ENCODE results near the gene SEMA3F.

SEMA3F gene

DNA sequence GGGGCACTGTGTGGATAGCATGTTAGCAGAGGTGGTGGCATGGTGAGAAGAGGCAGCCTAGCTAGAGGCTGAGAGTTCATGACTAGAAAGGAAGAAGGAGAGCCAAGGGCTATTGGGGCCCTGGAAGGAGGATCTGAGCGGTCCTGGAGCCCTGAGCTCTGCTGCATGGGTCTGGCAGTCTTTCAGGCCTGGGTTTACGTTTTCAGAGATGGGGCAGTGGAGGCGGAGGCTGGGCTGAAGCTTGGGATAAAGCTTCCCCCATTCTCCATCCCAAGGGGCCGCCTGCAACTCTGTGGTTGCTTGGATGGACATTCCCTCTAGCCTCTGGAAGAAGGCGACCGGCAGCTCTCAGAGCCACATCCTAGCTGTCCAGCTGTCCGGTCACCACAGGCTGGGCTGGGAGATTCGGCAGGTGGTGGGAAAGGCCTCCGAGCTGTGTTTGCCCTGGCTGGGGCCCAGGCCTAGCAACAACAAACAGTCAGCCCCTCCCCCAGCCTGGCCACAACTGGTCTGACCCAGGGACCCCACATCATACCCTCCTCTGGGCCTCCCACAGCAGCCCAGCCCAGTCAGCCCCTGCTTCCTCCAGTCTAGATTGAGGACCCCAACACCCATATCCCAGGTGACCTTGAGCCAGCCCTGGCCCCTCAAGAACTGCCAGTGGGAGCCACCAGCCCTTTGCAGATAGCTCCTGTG lies 48.1 kb downstream of the SEMA3F start:
- Histone ChIP-seq H3K9ac (ENCODE audit: low read length) (no peak overlapping the region), H2AFZ (ENCODE audit: low read depth, low read length, severe bottlenecking) (no peak overlapping the region), H3K4me3 (ENCODE audit: insufficient read depth, low read length, poor library complexity, severe bottlenecking) (no peak overlapping the region), H4K20me1 (ENCODE audit: low read depth, low read length) (no peaks in the 10 kb centered on the region), H3F3A (ENCODE audit: insufficient read depth) (no peaks in the 10 kb centered on the region), H3K9me3 (ENCODE audit: insufficient read depth, low read length) (no peaks in the 10 kb centered on the region), H3K4me2 (ENCODE audit: low read depth, low read length, poor library complexity, severe bottlenecking) (no peak overlapping the region), H3K79me2 (ENCODE audit: insufficient read depth, low read length) (no peaks in the 10 kb centered on the region), H3K36me3 (ENCODE audit: low read length) (no peaks in the 10 kb centered on the region), H3K9me2 (replicated peaks; ENCODE audit: insufficient read depth, low read length) (no peaks in the 10 kb centered on the region), H3K27me3 (ENCODE audit: low read length) (no peaks in the 10 kb centered on the region), H3K27ac (ENCODE audit: low read depth, low read length) (no peak overlapping the region)
- TF ChIP-seq EZH2phosphoT487 (conservative IDR thresholded peaks at IDR 0.05; ENCODE audit: low read length): no peak
- TF ChIP-seq, protein P1, sequence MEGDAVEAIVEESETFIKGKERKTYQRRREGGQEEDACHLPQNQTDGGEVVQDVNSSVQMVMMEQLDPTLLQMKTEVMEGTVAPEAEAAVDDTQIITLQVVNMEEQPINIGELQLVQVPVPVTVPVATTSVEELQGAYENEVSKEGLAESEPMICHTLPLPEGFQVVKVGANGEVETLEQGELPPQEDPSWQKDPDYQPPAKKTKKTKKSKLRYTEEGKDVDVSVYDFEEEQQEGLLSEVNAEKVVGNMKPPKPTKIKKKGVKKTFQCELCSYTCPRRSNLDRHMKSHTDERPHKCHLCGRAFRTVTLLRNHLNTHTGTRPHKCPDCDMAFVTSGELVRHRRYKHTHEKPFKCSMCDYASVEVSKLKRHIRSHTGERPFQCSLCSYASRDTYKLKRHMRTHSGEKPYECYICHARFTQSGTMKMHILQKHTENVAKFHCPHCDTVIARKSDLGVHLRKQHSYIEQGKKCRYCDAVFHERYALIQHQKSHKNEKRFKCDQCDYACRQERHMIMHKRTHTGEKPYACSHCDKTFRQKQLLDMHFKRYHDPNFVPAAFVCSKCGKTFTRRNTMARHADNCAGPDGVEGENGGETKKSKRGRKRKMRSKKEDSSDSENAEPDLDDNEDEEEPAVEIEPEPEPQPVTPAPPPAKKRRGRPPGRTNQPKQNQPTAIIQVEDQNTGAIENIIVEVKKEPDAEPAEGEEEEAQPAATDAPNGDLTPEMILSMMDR (IDR thresholded peaks at IDR 0.05; ENCODE audit: insufficient read depth, low read length, poor library complexity, severe bottlenecking): no peak

- Histone ChIP-seq H3K9ac (ENCODE audit: low read length) (no peak overlapping the region), H3K4me3 (ENCODE audit: insufficient read depth, low read length, poor library complexity, severe bottlenecking) (no peak overlapping the region), H3K27ac (ENCODE audit: low read depth, low read length) (no peak overlapping the region), H3K9me2 (replicated peaks; ENCODE audit: insufficient read depth, low read length) (no peaks in the 10 kb centered on the region), H2AFZ (ENCODE audit: low read depth, low read length, severe bottlenecking) (no peak overlapping the region), H3K36me3 (ENCODE audit: low read length) (no peaks in the 10 kb centered on the region), H3K4me2 (ENCODE audit: low read depth, low read length, poor library complexity, severe bottlenecking) (no peak overlapping the region), H3F3A (ENCODE audit: insufficient read depth) (no peaks in the 10 kb centered on the region), H3K9me3 (ENCODE audit: insufficient read depth, low read length) (no peaks in the 10 kb centered on the region), H4K20me1 (ENCODE audit: low read depth, low read length) (no peaks in the 10 kb centered on the region), H3K27me3 (ENCODE audit: low read length) (no peaks in the 10 kb centered on the region), H3K79me2 (ENCODE audit: insufficient read depth, low read length) (no peaks in the 10 kb centered on the region)
- TF ChIP-seq EZH2phosphoT487 (conservative IDR thresholded peaks at IDR 0.05; ENCODE audit: low read length): no peak
- TF ChIP-seq, protein P1 (IDR thresholded peaks at IDR 0.05; ENCODE audit: insufficient read depth, low read length, poor library complexity, severe bottlenecking): no peak
These were observed 49.0 kb downstream of the SEMA3F start for GRCh38 chr3:50203809-50204803.

DNA sequence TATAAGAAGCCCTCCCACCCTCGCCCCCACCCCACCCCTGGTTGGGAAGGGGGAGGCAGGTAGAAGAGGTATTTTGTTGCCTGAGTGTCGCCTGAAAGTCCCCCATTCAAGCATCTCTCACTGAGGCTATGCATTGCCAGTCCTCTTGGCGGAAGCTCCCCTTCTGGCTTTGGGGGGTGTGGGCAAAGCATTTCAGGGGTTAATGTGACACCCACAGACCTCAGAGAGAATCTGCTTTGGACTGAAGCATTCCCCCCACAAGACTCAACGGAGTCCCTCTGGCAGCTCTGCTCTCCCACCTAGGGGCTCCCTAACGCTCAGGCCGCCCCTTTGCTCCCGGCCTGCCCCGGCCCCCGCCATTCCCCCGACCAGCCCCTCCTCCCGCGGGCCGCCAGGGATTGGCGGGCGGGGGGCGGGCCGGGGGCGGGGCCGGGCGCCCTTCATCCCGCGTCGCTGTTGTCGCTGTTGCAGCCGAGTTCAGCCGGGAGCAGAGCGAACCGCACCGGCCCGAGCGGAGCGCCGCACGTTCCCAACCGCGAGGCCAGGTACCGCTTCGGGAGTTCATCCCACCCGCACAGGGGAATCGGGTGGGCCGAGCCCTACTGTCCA lies 49.8 kb downstream of the SEMA3F start, which contains the start of gene SLC38A3:
Gene SLC38A3 (plus strand): TSS at position 468 of the 609 bp plus-strand sequence. CDS start 8,929 bp downstream, outside the sequence.
- no peak within 1 kb of the TSS for H3K27ac ChIP-seq (ENCODE audit: low read depth, low read length)
- H3K4me3 ChIP-seq (ENCODE audit: insufficient read depth, low read length, poor library complexity, severe bottlenecking): no peak within 1 kb of the TSS
- no peaks in the 10 kb centered on the region for H3K9me3 ChIP-seq (ENCODE audit: insufficient read depth, low read length)
- H3F3A ChIP-seq (ENCODE audit: insufficient read depth): no peaks in the 10 kb centered on the region
- no peaks in the 10 kb centered on the region for H3K27me3 ChIP-seq (ENCODE audit: low read length)
- no peaks in the 10 kb centered on the region for H3K79me2 ChIP-seq (ENCODE audit: insufficient read depth, low read length)
- TF ChIP-seq, protein P1 (IDR thresholded peaks at IDR 0.05; ENCODE audit: insufficient read depth, low read length, poor library complexity, severe bottlenecking): no peak
- H3K36me3 ChIP-seq (ENCODE audit: low read length): no peaks in the 10 kb centered on the region
- H3K4me2 ChIP-seq (ENCODE audit: low read depth, low read length, poor library complexity, severe bottlenecking): no peak within 1 kb of the TSS
- no peaks in the 10 kb centered on the region for H4K20me1 ChIP-seq (ENCODE audit: low read depth, low read length)
- H3K9ac ChIP-seq (ENCODE audit: low read length): no peak within 1 kb of the TSS
- no peak within 1 kb of the TSS for H2AFZ ChIP-seq (ENCODE audit: low read depth, low read length, severe bottlenecking)
- no peaks in the 10 kb centered on the region for H3K9me2 ChIP-seq (replicated peaks; ENCODE audit: insufficient read depth, low read length)

Data from SU-DHL-6 (cell line).